NCI-H2107 (cell line): ENCODE data around the gene DNAJC1.

ENCODE experiments used
- DNase-seq: peaks from one replicate; lab custom pipeline; 2025; lab: John Stamatoyannopoulos, UW

The DNAJC1 gene

DNA sequence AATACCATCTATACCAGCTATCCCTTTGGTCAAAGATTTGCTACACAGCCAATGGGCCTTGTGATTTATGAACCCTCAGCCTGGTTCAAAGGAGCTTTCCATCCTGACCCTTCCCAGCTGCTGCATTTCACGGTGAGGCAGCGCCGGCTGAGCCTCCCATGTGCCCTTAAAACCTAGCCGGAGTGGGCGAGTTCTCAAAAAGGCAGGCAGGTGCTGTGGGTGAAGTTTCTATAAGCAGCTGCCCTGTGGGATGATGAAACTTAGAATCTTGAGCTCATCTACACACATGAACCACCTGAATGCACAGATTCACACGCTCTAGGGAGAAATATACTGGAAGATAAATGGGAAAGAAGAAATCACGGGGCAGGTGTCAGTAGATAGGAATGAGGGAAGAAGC is 244.8 kb downstream of the DNAJC1 start:
- DNase-seq, result no peak

DNA sequence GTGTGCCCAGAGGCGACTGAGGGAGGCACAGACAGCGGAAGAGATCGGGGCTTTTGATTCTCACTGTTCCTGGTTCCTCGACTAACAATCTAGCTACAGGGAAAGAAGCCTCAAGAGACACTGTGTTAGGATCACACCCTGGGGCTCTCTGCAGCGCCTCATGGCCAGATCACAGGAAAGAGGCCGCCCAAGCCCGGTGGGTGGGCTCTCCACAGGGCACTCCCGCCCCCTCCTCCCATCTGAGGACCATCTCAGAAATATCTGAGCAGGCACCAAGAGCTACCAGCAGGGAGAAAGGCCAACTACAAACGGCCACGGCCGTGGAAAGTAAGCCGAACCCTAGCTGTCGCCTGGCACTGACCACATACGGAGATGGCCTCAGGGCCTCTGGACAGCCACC is 245.3 kb downstream of the DNAJC1 start:
- no peak for DNase-seq

DNA sequence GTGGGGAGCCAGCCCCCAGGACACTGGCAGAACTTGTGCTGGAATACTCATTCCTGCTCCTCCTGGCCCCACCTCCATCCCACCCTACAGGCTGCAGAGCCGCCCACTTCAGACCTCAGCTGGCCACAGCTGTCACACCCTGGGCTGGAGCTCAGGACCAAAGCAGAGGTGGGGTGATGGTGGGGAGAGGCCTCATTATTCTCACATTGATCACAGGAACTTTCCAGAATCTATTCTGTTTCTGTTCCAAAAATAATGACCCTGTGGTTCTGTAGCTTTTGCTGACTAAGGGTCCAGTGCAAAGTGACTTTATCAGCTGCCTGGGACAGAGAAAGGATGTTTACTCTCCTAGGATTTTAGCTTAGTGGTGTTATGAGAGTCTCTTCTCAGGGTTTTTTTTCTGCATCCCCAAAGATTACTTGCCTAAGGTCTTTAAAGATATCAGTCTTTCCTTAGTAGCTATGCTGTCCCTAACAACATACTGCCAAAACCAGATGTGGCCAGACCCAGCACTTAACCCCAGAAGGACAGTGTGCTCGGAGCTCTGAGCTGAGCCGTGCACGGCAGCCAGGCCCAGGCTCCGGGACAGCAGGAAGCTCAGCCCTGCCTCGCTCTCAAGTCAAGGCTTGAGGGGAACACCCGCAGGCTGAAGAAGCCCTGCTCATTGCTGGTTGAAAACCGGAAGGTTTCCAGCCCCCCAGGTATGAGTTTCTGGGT is 246.2 kb downstream of the DNAJC1 start:
- no peak for DNase-seq

DNA sequence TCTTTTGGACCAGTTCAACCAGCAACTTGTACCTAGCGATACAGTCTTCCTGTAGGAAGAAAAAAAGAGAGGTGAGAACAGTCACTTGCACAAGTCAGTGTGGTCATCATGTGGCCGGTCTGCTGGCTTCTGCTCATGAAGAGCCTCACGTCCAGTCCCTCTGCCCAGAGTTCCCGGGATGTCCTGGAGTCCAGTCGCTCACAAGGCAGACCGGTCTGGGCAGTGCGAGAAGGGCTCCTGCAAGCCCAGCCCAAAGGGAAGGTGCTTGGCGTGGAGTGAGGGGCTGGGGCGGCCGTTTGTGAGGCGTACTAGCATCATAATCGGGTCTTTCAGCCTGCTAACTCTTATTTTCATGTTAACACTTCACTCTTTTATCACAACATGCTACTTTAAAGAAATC is 246.8 kb downstream of the DNAJC1 start:
- DNase-seq, result no peak

DNA sequence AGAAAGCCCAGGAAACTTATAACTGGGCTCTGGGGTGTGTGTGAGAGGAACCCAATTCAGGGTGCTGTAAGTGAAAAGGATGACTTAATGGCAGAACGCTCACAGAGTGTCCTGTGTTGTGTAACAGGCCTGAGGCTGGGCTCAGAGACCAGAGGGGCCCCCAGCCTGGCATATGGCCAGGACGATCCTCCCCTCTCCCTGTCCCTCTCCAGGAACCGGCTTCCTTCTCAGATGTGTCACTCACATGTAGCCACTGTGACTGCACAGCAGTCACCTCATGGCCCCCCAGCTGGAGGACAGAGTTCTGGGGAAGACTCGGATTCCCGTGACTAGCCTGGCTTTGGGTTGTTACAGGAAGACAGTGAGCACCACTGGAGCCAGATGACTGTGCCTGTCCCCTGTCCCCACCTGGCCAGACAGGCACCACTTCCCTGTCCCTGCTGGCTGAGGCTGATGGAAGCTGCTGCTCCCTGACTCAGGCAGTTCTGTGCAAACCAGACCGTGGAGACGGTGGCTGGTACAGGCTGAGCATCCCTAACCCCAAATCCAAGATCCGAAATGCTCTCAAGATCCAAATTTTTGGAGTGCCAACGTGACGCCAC is 249.0 kb downstream of the DNAJC1 start:
- no peak for DNase-seq

DNA sequence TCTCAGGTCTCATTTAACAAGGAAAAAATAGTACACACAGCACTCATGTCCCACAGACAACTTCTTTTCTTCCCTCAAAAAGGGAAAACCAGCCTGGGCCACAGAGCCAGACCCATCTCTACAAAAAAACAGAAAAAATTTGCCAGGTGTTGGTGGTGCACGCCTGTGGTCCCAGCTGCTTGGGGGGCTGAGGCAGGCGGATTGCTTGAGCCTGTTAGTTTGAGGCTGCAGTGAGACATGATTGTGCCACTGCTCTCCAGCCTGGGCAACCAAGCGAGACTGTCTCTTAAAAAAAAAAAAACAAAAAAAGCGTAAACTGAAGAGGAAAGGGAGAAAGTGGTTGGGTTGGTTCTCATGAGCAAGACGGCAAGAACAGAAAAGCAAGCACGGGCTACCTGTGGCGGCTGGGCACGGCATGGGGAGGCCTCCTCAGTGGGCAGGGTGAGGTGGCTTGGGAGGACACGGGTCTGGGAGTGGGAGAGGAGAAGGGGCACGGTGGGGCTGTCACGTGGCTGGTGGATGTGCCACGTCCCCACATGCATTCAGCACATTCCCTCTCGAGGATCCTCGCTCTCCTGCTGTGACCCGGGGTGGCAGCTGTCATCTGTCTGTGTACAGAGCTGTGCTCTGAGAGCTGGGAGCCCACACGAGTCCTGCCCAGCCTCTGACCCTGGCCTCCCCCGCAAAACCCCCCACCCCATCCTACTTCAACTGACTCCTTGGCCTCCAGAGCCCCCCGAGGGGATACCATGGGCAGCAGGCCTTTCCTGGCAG is 249.8 kb downstream of the DNAJC1 start:
- DNase-seq, result no peak

DNA sequence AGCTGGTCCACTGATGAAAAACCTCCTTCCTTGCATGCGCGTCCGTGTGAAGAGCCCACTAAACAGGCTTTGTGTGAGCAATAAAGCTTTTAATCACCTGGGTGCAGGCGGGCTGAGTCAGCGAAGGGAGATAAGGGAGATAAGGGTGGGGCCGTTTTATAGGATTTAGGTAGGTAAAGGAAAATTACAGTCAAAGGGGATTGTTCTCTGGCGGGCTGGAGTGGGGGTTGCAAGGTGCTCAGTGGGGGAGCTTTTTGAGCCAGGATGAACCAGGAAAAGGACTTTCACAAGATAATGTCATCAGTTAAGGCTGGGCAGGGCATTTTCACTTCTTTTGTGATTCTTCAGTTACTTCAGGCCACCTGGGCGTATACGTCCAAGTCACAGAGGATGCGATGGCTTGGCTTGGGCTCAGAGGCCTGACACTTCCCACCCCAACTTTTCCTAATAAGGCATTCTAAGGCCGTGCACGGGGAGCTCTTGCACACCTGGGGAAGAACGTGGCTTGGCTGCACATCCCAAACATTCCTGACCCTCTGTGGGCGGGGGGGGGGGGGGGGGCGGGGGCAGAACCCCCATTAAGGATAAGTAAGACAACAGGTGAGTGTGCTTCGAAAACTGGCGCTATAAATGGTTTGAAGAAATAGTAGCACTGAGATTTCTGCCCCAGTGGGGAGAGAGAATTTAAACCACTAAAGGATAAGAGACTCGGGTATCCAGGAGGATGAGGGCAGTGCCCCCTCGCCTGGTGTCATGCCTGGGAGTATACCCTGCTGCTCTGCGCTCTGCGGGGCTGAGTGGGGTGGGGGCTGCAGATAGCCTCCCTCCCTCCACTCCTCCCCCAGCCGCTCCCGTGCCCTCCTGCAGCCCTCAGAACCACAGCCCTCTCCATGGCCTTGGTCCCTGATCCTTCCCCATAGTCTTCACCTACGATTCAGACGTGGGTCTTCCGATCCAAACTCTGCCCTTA is 251.9 kb downstream of the DNAJC1 start:
- DNase-seq, result no peak

DNA sequence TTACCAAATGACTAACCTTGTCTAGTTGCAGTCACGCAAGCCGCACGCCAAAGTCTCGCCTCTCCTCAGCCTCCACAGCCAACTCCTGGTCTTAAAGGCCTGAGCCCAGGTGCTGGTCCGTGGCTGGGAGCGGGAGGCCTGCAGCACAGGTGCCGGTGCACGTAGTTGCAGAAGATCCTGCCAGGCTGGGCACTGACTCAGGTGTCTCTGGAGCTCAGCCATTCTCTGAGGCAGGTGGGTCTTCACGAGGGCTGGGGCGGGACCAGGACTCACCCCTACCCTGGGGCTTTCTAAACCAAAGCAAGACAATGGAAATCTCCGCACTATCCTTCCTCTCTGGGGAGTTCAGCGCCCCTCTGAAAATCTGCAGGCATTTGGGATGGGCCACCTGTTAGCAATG is 253.1 kb downstream of the DNAJC1 start:
- no peak for DNase-seq

DNA sequence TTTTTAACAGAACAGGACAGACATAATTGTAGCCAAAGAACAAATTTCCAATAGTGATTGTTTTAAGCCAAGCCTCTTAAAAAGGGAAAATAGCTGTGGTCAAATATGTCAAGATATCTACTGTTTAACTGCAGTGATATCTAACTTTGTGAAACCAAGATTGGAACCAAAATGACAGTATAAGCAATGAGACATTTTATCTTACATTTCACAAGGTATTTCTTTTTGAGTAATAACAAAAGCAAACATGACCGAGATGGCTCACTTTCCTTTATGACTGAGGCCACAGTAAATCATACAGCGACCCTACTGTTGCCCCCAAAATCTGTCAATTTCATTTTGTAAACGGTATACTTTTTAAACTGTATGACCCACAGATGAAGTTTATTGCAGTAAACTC is 253.7 kb downstream of the DNAJC1 start:
- DNase-seq, result no peak

DNA sequence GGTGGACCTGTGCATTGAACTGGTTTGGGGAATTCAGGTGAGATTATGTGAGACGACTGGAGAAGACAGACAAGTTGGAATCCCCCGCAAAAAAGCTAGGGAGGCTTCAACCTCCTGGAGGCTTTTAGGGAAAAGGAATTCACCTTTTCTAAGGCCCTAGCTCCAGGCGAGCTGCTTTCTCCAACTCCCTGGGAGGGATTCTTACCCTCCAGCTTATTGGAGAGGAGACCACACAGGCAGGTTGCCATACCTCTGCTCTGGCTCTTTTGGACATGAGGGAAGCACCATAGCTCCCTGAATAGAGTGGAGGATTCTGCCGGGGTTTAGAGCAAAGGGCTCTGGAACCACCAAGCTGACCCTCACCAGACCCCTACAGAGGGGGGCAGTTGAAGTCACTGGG is 255.7 kb downstream of the DNAJC1 start:
- no peak for DNase-seq

DNA sequence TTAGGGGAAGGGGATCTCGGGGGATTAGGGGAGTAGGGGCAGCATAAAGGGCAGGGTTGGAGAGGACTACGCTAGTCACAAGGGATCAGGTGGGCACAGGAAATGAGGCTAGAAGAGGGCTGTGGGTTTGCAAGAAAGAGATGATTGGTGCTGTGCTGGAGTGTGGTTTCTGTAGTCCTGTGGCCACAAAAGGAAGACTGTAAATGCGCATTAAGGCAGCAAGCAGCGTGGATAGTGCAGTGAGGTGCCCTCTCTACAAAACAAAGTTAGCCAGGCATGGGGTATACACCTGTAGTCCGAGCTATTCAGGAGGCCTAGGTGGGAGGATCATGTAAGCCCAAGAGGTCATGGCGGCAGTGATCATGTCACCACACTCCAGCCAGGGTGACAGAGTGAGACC is 257.4 kb downstream of the DNAJC1 start:
- no peak for DNase-seq

DNA sequence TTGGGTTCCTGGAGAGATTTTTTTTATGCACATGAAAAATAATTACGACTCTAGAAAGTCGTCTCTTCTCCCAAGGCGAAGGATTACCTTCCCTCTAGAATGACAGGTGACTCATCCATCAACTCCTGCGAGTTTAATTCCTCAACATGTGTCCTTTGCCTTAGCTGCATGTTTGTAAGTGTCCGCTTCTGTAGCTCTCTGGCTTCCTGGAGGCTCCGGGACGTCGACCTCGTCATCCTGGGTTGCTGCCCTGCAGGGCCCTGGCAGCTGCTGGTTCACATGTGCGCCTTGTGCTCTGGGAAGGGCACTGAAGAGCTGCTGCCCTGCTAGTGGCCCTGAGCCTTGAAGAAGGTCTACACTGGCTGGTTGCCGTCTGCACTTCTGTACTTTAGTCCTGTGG is 259.3 kb downstream of the DNAJC1 start:
- DNase-seq, result no peak

DNA sequence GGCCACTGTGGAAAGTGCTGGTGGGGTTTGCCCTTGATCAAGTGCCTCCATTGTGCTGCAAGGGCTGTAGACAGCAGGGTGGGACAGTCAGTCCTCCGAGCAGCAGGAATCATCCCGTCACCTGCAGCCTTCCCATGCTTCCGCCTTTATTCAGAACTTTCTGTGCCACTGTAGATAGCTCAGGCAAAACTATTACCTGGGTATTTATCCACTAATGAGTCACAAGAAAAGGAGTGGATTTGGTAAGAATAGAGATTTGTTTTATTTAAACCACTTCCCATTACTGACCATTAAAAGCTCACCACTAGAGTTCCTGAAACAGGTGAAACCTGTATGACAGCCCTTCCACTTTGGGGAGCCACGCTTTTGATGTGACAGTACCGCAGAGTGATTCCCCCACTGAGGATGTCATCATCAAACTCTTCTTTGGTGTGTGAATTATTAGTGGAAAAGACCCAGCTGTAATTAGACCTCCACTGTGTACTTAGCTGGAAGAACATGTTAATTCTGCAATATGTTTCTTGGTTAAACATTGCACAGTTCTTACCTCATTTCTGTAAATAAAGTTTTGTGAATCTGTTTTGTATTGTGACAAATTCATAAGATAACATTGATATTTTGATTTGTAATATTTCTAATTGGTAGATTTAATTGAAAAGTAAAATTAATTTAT is 260.7 kb downstream of the DNAJC1 start:
- DNase-seq, result no peak

DNA sequence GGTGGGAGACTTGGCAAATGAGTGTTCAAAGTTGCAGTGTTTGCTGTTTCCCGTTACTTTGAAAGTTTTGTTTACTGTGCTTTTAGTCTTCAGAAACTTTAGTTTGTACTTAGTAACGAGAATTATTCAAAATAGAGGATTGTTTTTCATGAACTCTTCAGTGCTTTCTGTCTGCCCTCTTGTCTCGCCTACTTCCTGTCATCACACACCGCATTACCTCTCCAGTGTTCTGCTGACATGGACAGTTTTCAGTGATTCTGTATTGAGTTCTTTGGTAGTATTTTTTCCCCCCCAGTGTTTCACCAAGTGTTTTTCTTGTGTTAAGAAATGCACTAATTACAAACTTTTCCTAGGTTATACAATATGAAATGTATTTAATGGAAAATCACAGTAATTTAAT is 262.5 kb downstream of the DNAJC1 start:
- no peak for DNase-seq

DNA sequence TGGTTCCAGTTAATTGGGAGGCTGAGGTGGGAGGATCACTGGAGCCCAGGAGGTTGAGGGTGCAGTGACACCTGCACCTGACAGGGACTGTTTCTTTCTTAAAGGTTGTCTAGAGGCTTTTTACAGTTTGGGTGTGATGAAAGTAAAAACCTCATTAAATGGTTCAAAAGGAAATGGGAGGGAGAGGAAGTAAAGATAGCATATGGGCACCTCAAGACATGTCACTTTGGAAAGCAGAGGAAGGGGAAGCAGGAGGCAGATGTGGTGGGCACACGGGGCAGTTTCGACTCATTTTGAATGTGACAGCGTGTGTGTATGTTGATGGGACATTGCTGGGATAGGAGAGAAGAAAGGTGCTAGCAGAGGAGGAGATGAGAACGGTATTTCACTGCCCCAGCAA is 266.4 kb downstream of the DNAJC1 start:
- no peak for DNase-seq

DNA sequence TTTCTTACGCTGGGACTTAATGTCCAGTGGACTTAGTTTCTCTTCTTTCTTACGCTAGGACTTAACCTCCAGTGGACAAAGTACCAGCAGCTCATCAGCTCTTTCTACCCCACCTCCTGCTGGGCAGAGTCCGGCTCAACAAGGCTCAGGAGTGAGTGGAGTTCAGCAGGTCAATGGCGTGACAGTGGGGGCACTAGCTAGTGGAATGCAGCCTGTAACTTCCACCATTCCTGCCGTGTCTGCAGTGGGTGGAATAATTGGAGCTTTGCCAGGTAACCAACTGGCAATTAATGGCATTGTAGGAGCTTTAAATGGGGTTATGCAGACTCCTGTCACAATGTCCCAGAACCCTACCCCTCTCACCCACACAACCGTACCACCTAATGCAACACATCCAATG is 269.8 kb downstream of the DNAJC1 start:
- no peak for DNase-seq

DNA sequence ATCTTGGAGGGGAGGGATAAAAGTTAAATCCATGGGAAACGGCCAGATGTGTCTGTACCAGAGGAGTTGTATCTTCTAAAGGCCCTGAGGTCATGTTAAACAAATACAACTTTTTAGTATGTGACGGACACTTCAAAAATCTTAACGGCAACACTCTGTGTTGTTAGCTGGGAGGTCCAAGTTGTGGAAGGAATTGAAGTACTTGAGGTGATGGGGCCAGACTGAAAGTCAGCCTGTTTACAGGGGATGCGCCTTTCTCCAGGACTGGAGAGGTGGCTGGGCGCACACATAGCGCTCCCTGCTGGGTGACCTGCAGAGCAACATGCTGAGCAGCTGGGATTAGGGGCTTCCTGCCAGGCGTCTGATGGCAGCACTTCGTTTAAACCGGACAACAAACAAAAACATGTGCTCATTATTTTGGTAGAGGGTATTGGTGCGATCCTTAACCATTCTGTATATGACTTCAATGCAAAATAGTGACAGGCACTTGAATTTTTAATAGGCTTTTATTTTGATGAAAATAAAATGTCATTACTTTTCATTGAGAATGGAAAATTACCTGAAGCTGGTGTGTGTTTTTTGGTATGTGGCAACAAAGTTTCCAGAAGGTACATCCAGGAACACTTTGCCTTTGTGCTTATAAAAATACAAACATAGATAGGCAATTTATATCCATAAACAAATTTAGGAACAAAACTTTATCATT is 271.3 kb downstream of the DNAJC1 start:
- no peak for DNase-seq

DNA sequence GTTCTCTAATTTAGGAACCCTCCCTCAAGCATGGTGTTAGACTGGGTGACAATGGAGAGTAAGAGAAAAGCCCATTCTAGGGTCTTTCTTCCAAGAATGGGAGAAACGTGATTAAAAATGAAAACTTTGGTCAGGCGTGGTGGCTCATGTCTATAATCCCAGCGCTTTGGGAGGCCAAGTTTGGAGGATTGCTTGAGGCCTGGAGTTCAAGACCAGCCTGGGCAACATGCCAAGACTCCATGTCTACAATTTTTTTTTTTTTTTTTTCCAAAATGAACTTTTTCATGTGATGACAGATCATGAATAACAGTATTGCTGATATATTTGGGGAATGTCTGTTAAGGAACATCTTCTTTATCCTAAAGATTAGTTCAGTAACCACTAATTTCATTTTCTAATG is 274.9 kb downstream of the DNAJC1 start:
- DNase-seq, result no peak

DNA sequence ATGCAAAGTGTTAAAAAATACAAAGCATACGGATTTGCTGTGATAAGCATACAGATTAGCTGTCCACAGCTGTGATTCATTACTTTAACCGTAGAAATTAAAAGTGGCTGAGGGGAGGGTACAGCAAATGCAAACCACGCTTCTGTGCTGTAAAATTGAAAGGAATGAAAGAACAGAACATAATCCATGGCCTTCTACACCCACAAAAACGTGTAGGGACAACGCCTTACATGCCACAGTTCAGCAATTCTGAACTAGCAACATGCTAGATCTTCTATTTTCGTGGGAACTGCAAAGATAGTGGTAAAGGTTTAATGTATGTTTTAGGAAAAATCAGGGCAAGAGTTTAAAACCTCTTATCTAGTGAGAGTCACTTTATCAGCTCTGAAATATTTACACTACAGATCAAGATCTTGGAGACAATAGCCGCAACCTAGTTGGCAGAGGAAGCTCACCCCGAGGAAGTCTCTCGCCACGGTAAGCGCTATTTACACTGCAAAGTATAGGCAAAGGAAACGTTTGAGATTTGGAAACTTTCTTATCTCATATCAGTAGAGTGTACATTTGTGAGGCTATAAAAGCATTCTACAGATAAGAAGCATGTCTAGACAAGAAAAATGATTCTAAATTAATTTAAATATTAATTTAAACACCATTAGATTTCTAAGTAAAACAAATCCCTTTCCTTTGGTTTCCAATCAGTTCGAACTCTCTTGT is 275.9 kb downstream of the DNAJC1 start:
- no peak for DNase-seq

DNA sequence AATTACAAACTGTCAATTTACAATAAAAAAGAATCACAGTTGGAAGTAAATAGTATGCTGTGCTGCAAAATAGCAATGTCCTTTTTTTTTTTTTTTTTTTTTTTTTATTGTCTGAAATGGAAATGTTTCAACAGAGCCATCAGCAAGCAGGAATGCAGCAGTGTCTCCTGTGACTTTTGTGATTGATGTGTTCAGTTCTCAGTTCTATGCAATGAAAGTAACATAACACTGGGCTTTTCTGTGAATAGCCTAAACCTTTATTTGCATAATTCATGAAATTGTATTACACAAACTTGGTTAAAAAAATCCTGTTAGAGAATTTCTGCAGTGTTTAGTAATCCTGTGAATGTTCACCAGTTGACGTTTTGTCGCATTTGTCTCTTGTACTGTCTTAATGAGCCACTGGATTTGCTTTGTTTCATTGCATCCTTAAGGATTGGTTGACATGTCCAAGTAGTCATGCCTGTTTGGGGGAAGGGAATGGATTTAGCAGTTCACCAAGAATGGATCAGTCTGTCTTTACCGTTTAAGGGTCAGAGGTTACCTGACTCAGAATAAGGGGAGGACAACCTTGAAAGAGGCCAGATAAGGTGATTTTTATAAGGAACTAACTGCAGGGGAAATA is 276.8 kb downstream of the DNAJC1 start:
- no peak for DNase-seq
